ENCODE data around the gene TF.

The TF gene

DNA sequence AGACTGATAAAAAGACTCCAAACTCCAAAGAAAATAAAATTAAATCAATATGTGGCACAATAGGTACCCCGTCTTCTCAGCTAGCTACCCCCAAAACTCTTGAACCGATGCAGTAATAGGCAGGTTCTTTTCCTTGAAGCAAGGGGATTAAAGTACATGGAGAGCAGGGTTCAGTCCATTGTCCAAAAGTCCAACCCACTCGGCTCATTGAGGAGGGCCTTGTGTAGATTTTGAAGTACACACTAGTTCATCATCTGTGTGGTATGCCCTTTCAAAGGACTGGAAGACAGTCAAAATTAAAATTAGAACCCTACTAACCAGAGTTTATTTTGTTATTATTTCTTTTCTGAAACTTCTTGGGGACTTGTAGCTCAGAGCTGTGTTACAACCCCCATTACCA lies 23.3 kb downstream of the TF start:
- Histone ChIP-seq H3K27ac (ENCODE audit: low read depth, low read length) (no peak overlapping the region), H3K9ac (ENCODE audit: low read length) (no peak overlapping the region), H3K27me3 (ENCODE audit: low read length) (no peaks in the 10 kb centered on the region), H3K9me2 (replicated peaks; ENCODE audit: insufficient read depth, low read length) (no peaks in the 10 kb centered on the region), H3K36me3 (ENCODE audit: low read length) (no peaks in the 10 kb centered on the region), H3K4me2 (ENCODE audit: low read depth, low read length, poor library complexity, severe bottlenecking) (no peak overlapping the region), H2AFZ (ENCODE audit: low read depth, low read length, severe bottlenecking) (no peak overlapping the region), H3F3A (ENCODE audit: insufficient read depth) (no peaks in the 10 kb centered on the region), H4K20me1 (ENCODE audit: low read depth, low read length) (no peaks in the 10 kb centered on the region), H3K9me3 (ENCODE audit: insufficient read depth, low read length) (no peaks in the 10 kb centered on the region), H3K4me3 (ENCODE audit: insufficient read depth, low read length, poor library complexity, severe bottlenecking) (no peak overlapping the region), H3K79me2 (ENCODE audit: insufficient read depth, low read length) (no peaks in the 10 kb centered on the region)
- TF ChIP-seq CTCF (IDR thresholded peaks at IDR 0.05; ENCODE audit: insufficient read depth, low read length, poor library complexity, severe bottlenecking): no peak
- no peak for TF ChIP-seq EZH2phosphoT487 (conservative IDR thresholded peaks at IDR 0.05; ENCODE audit: low read length)

- H2AFZ ChIP-seq (ENCODE audit: low read depth, low read length, severe bottlenecking): no peak overlapping the region
- no peaks in the 10 kb centered on the region for H3K36me3 ChIP-seq (ENCODE audit: low read length)
- no peaks in the 10 kb centered on the region for H3F3A ChIP-seq (ENCODE audit: insufficient read depth)
- H3K4me3 ChIP-seq (ENCODE audit: insufficient read depth, low read length, poor library complexity, severe bottlenecking): no peak overlapping the region
- H4K20me1 ChIP-seq (ENCODE audit: low read depth, low read length): no peaks in the 10 kb centered on the region
- H3K9me3 ChIP-seq (ENCODE audit: insufficient read depth, low read length): no peaks in the 10 kb centered on the region
- H3K79me2 ChIP-seq (ENCODE audit: insufficient read depth, low read length): no peaks in the 10 kb centered on the region
- no peak overlapping the region for H3K4me2 ChIP-seq (ENCODE audit: low read depth, low read length, poor library complexity, severe bottlenecking)
- no peaks in the 10 kb centered on the region for H3K27me3 ChIP-seq (ENCODE audit: low read length)
- TF ChIP-seq CTCF (IDR thresholded peaks at IDR 0.05; ENCODE audit: insufficient read depth, low read length, poor library complexity, severe bottlenecking): no peak
- TF ChIP-seq EZH2phosphoT487 (conservative IDR thresholded peaks at IDR 0.05; ENCODE audit: low read length): no peak
- H3K27ac ChIP-seq (ENCODE audit: low read depth, low read length): no peak overlapping the region
- no peaks in the 10 kb centered on the region for H3K9me2 ChIP-seq (replicated peaks; ENCODE audit: insufficient read depth, low read length)
- no peak overlapping the region for H3K9ac ChIP-seq (ENCODE audit: low read length)
Observed at GRCh38 chr3:133773732-133774131, 27.5 kb downstream of the TF start.

DNA sequence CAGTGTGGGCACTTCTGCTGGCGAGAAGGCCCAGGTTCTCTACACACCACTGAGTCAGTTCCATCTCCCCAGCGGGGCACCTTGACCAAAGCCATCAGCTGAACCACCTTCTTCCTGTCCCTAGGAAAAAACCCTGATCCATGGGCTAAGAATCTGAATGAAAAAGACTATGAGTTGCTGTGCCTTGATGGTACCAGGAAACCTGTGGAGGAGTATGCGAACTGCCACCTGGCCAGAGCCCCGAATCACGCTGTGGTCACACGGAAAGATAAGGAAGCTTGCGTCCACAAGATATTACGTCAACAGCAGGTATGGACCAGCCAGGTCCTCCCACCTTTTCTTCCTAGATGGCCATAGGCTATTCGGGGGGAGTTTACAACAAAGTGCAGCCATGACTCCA lies 29.1 kb downstream of the TF start:
- Histone ChIP-seq H4K20me1 (ENCODE audit: low read depth, low read length) (no peaks in the 10 kb centered on the region), H3K79me2 (ENCODE audit: insufficient read depth, low read length) (no peaks in the 10 kb centered on the region)
- TF ChIP-seq EZH2phosphoT487 (conservative IDR thresholded peaks at IDR 0.05; ENCODE audit: low read length): no peak
- no peak for TF ChIP-seq CTCF (IDR thresholded peaks at IDR 0.05; ENCODE audit: insufficient read depth, low read length, poor library complexity, severe bottlenecking)

GRCh38 chr3:133775835-133776234 lies 29.6 kb downstream of the TF start:
- no peaks in the 10 kb centered on the region for H3F3A ChIP-seq (ENCODE audit: insufficient read depth)
- no peaks in the 10 kb centered on the region for H3K79me2 ChIP-seq (ENCODE audit: insufficient read depth, low read length)
- H3K4me3 ChIP-seq (ENCODE audit: insufficient read depth, low read length, poor library complexity, severe bottlenecking): no peak overlapping the region
- no peaks in the 10 kb centered on the region for H3K9me2 ChIP-seq (replicated peaks; ENCODE audit: insufficient read depth, low read length)
- H2AFZ ChIP-seq (ENCODE audit: low read depth, low read length, severe bottlenecking): no peak overlapping the region
- no peak overlapping the region for H3K4me2 ChIP-seq (ENCODE audit: low read depth, low read length, poor library complexity, severe bottlenecking)
- no peaks in the 10 kb centered on the region for H4K20me1 ChIP-seq (ENCODE audit: low read depth, low read length)
- H3K27ac ChIP-seq (ENCODE audit: low read depth, low read length): no peak overlapping the region
- no peak for TF ChIP-seq EZH2phosphoT487 (conservative IDR thresholded peaks at IDR 0.05; ENCODE audit: low read length)
- no peak for TF ChIP-seq CTCF (IDR thresholded peaks at IDR 0.05; ENCODE audit: insufficient read depth, low read length, poor library complexity, severe bottlenecking)
- H3K9me3 ChIP-seq (ENCODE audit: insufficient read depth, low read length): no peaks in the 10 kb centered on the region
- no peaks in the 10 kb centered on the region for H3K27me3 ChIP-seq (ENCODE audit: low read length)
- no peak overlapping the region for H3K9ac ChIP-seq (ENCODE audit: low read length)
- H3K36me3 ChIP-seq (ENCODE audit: low read length): no peaks in the 10 kb centered on the region

More for the DNA sequence above, 29.1 kb downstream of the TF start:
- no peak overlapping the region for H3K4me2 ChIP-seq (ENCODE audit: low read depth, low read length, poor library complexity, severe bottlenecking)
- no peak overlapping the region for H2AFZ ChIP-seq (ENCODE audit: low read depth, low read length, severe bottlenecking)
- no peaks in the 10 kb centered on the region for H3K9me2 ChIP-seq (replicated peaks; ENCODE audit: insufficient read depth, low read length)
- H3K27me3 ChIP-seq (ENCODE audit: low read length): no peaks in the 10 kb centered on the region
- no peak overlapping the region for H3K27ac ChIP-seq (ENCODE audit: low read depth, low read length)
- no peak overlapping the region for H3K9ac ChIP-seq (ENCODE audit: low read length)
- H3F3A ChIP-seq (ENCODE audit: insufficient read depth): no peaks in the 10 kb centered on the region
- H3K4me3 ChIP-seq (ENCODE audit: insufficient read depth, low read length, poor library complexity, severe bottlenecking): no peak overlapping the region
- no peaks in the 10 kb centered on the region for H3K36me3 ChIP-seq (ENCODE audit: low read length)
- H3K9me3 ChIP-seq (ENCODE audit: insufficient read depth, low read length): no peaks in the 10 kb centered on the region
